ENCODE measurements around the gene ASB6. TPM values are rescaled to one million over a fixed set of nuclear protein-coding genes. Genes with fewer than 3 reads are reported as not detected.
A peak's percentile ranks its signal among the peaks of the same experiment; 100 is the strongest.

ASB6 gene
- total and polyA plus RNA-seq, 2 of the 13 experiments (the other 11 are each of a cell fraction or from before 2014, with no cell fraction given) = 8.2 to 8.4 TPM

GRCh38 chr9:129596541-129597331, 45.2 kb downstream of the ASB6 start (continued):
- 0 out of 2 replicates have a peak, but pooled peaks have one; percentile 58 for TF ChIP-seq ARHGAP35 (CRISPR knock-in tag; IDR thresholded peaks at IDR 0.05; ENCODE audit: borderline replicate concordance)
- TF ChIP-seq NFATC3 (CRISPR knock-in tag; IDR thresholded peaks at IDR 0.05) = no peak
- no peak for TF ChIP-seq SP1 (IDR thresholded peaks at IDR 0.05)
- peak; percentile 57 for TF ChIP-seq SP1 (CRISPR knock-in tag; IDR thresholded peaks at IDR 0.05)
- no peak for TF ChIP-seq ZNF891 (CRISPR knock-in tag; IDR thresholded peaks at IDR 0.05)
- no peak; the same call in 1 of the 2 replicates for TF ChIP-seq HNF4A (CRISPR knock-in tag; IDR thresholded peaks at IDR 0.05)
- TF ChIP-seq HNF1B (CRISPR knock-in tag; IDR thresholded peaks at IDR 0.05) = peak; percentile 68
- no peak for TF ChIP-seq ZNF691 (CRISPR knock-in tag; IDR thresholded peaks at IDR 0.05; ENCODE audit: borderline replicate concordance, low read depth)
- no peak for TF ChIP-seq KDM6A (CRISPR knock-in tag; IDR thresholded peaks at IDR 0.05; ENCODE audit: low read depth)
- no peak for TF ChIP-seq HNRNPLL (IDR thresholded peaks at IDR 0.05; ENCODE audit: low read depth, low read length, poor library complexity, severe bottlenecking)
- TF ChIP-seq MTF1 (CRISPR knock-in tag; IDR thresholded peaks at IDR 0.05) = no peak
- no peak for TF ChIP-seq SNAPC5 (CRISPR knock-in tag; IDR thresholded peaks at IDR 0.05; ENCODE audit: borderline replicate concordance)
- no peak for TF ChIP-seq ZBTB26 (CRISPR knock-in tag; IDR thresholded peaks at IDR 0.05; ENCODE audit: borderline replicate concordance)
- no peak for TF ChIP-seq THRA (CRISPR knock-in tag; IDR thresholded peaks at IDR 0.05; ENCODE audit: borderline replicate concordance)
- peak; percentile 82; the same call in 1 of the 2 replicates for TF ChIP-seq ZNF33A (CRISPR knock-in tag; IDR thresholded peaks at IDR 0.05; ENCODE audit: borderline replicate concordance)
- no peak; the same call in 1 of the 2 replicates for TF ChIP-seq ZNF740 (CRISPR knock-in tag; IDR thresholded peaks at IDR 0.05)
- TF ChIP-seq GMEB2 (CRISPR knock-in tag; IDR thresholded peaks at IDR 0.05; ENCODE audit: low read depth) = no peak
- no peak for TF ChIP-seq ZNF703 (CRISPR knock-in tag; IDR thresholded peaks at IDR 0.05; ENCODE audit: borderline replicate concordance)
- no peak for TF ChIP-seq ZNF589 (CRISPR knock-in tag; conservative IDR thresholded peaks at IDR 0.05)
- TF ChIP-seq ZNF775 (CRISPR knock-in tag; IDR thresholded peaks at IDR 0.05; ENCODE audit: borderline replicate concordance) = no peak
- no peak for TF ChIP-seq SNRNP70 (IDR thresholded peaks at IDR 0.05; ENCODE audit: low read depth, low read length)
- peak; percentile 21; the same call in 1 of the 2 replicates for TF ChIP-seq TOPORS (CRISPR knock-in tag; IDR thresholded peaks at IDR 0.05)
